Neuronal stem cell (in vitro differentiated cells): Measurements from ENCODE around the gene APBB2.

Experiments
- DNase-seq: peaks from one replicate; pipeline ENCODE4 v3.0.0-alpha.2; 2013; ENCODE audit warnings: low spot score
- H2AFZ ChIP-seq: one replicate; pipeline ENCODE4 v1.6.1; 2013; ENCODE audit warnings: mild to moderate bottlenecking, low read length, inconsistent platforms
- H2AK5ac ChIP-seq: 2 replicates; pipeline ENCODE4 v1.6.1; 2013; ENCODE audit warnings: low read depth, mild to moderate bottlenecking, inconsistent platforms, low read length, moderate library complexity, mixed read lengths
- H2BK120ac ChIP-seq: 2 replicates; pipeline ENCODE4 v1.6.1; 2013; ENCODE audit warnings: low read depth, mild to moderate bottlenecking, inconsistent platforms, low read length, moderate library complexity, mixed read lengths
- H2BK12ac ChIP-seq: one replicate; pipeline ENCODE4 v1.6.1; 2013; ENCODE audit warnings: low read length, inconsistent platforms
- H2BK15ac ChIP-seq: 2 replicates; pipeline ENCODE4 v1.6.1; 2013; ENCODE audit warnings: mild to moderate bottlenecking, low read length, inconsistent platforms, mixed read lengths
- H2BK5ac ChIP-seq: one replicate; pipeline ENCODE4 v1.6.1; 2013; ENCODE audit warnings: inconsistent platforms, mild to moderate bottlenecking, low read length, moderate library complexity
- H3K14ac ChIP-seq: one replicate; pipeline ENCODE4 v1.6.1; 2013; ENCODE audit warnings: low read length, inconsistent platforms
- H3K18ac ChIP-seq: 2 replicates; pipeline ENCODE4 v1.6.1; 2013; ENCODE audit warnings: low read length, inconsistent platforms
- H3K23ac ChIP-seq: 2 replicates; pipeline ENCODE4 v1.6.1; 2013; ENCODE audit warnings: low read depth, mild to moderate bottlenecking, mixed read lengths, low read length, inconsistent platforms; ENCODE audit not compliant: poor library complexity
- H3K27ac ChIP-seq: replicated peaks from 3 replicates; pipeline ENCODE4 v1.5.1; 2013; ENCODE audit warnings: low read length, inconsistent platforms
- H3K27me3 ChIP-seq, 3 experiments: 2 replicates each; pipeline ENCODE4 v1.6.1; 2013; ENCODE audit warnings: low read length in 3 of 3, mild to moderate bottlenecking in 2 of 3, inconsistent platforms in 1 of 3, low read depth in 1 of 3, mixed read lengths in 1 of 3, moderate library complexity in 1 of 3; ENCODE audit not compliant: control insufficient read depth in 3 of 3, insufficient read depth in 3 of 3
- H3K36me3 ChIP-seq, 2 donors: replicated peaks in 1 of 2; 2 replicates each; pipeline ENCODE4 v1.6.1; 2013; ENCODE audit warnings: low read length in 2 of 2; ENCODE audit not compliant: control insufficient read depth in 2 of 2, insufficient read depth in 2 of 2
- H3K4ac ChIP-seq: 2 replicates; pipeline ENCODE4 v1.6.1; 2013; ENCODE audit warnings: inconsistent platforms, mild to moderate bottlenecking, low read length, moderate library complexity
- H3K4me1 ChIP-seq, 2 donors: 1 replicate in 1 of 2; 2 replicates in 1 of 2; pipeline ENCODE4 v1.6.1; 2013; ENCODE audit warnings: low read length in 2 of 2, low read depth in 1 of 2; ENCODE audit not compliant: control insufficient read depth in 2 of 2, insufficient read depth in 1 of 2
- H3K4me2 ChIP-seq: one replicate; pipeline ENCODE4 v1.6.1; 2013; ENCODE audit warnings: mild to moderate bottlenecking, low read length, inconsistent platforms; ENCODE audit not compliant: insufficient read depth, poor library complexity, severe bottlenecking
- H3K4me3 ChIP-seq, 2 donors: 2 replicates each; pipeline ENCODE4 v1.5.1; 2013; ENCODE audit warnings: low read length in 2 of 2, mild to moderate bottlenecking in 2 of 2, inconsistent platforms in 1 of 2, moderate library complexity in 1 of 2
- H3K79me1 ChIP-seq: one replicate; pipeline ENCODE4 v1.6.1; 2013; ENCODE audit warnings: low read depth, mild to moderate bottlenecking, inconsistent platforms, low read length, moderate library complexity
- H3K9ac ChIP-seq: one replicate; pipeline ENCODE4 v1.6.1; 2013; ENCODE audit warnings: mild to moderate bottlenecking, low read depth, low read length, inconsistent platforms; ENCODE audit not compliant: poor library complexity
- H3K9me3 ChIP-seq, 2 donors: replicated peaks in 1 of 2; 2 replicates each; pipeline versions ENCODE3 to v1.6.1; 2013; ENCODE audit warnings: low read length in 2 of 2, mild to moderate bottlenecking in 2 of 2, inconsistent platforms in 1 of 2, low read depth in 1 of 2, mixed read lengths in 1 of 2, moderate library complexity in 1 of 2; ENCODE audit not compliant: control insufficient read depth in 2 of 2, insufficient read depth in 1 of 2
- H4K8ac ChIP-seq: one replicate; pipeline ENCODE4 v1.6.1; 2013; ENCODE audit warnings: low read depth, mild to moderate bottlenecking, inconsistent platforms, low read length, moderate library complexity
- H4K91ac ChIP-seq: one replicate; pipeline ENCODE4 v1.6.1; 2013; ENCODE audit warnings: low read length, low read depth, mild to moderate bottlenecking, inconsistent platforms; ENCODE audit not compliant: poor library complexity
- WGBS, 2 donors: extraction: QIAGEN DNeasy Blood & Tissue Kit; methylation state at CpG; one replicate each; pipeline ENCODE4 v1.1.7; 2013; ENCODE audit warnings: missing lambda C conversion rate in 2 of 2, mixed read lengths in 1 of 2; ENCODE audit not compliant: insufficient read length in 2 of 2, insufficient replicate concordance in 1 of 2; ENCODE audit errors: extremely low coverage in 2 of 2; 5-methylcytosine and 5-hydroxymethylcytosine counted together

The APBB2 gene

GRCh38 chr4:41102414-41103092, 111.8 kb downstream of the APBB2 start:
- Histone ChIP-seq H4K91ac (no peak overlapping the region), H3K9me3 (no peaks in the 10 kb centered on the region)
- WGBS, 2 donors, result no CpG with 5 or more reads among the region's 9 CpGs

GRCh38 chr4:41098093-41099048, 116.0 kb downstream of the APBB2 start:
- DNase-seq, result no peak
- no peak overlapping the region for H4K8ac ChIP-seq
- H3K4me3 ChIP-seq, result no peak overlapping the region
- no peaks in the 10 kb centered on the region for H3K27me3 ChIP-seq
- no peak overlapping the region for H3K23ac ChIP-seq
- no peaks in the 10 kb centered on the region for H3K36me3 ChIP-seq
- no peaks in the 10 kb centered on the region for H3K79me1 ChIP-seq
- peaks cover 0 to 4% of the 10 kb centered on the region in 2 donors for H3K4me1 ChIP-seq
- no peak overlapping the region for H3K14ac ChIP-seq
- H2BK120ac ChIP-seq, result no peak overlapping the region
- no peak overlapping the region for H2AFZ ChIP-seq
- no peak overlapping the region for H3K9ac ChIP-seq
- H4K91ac ChIP-seq, result no peak overlapping the region
- H3K4me2 ChIP-seq, result no peak overlapping the region
- no peak overlapping the region for H2BK15ac ChIP-seq
- no peaks in the 10 kb centered on the region for H3K9me3 ChIP-seq
- H2BK12ac ChIP-seq, result no peak overlapping the region
- WGBS, 2 donors, result no CpG with 5 or more reads among the region's 5 CpGs
- no peak overlapping the region for H2AK5ac ChIP-seq
- H3K18ac ChIP-seq, result no peak overlapping the region
- no peak overlapping the region for H3K4ac ChIP-seq
- H2BK5ac ChIP-seq, result no peak overlapping the region
- no peak overlapping the region for H3K27ac ChIP-seq

More at GRCh38 chr4:41102414-41103092, 111.8 kb downstream of the APBB2 start:
- Histone ChIP-seq H3K9ac (no peak overlapping the region), H3K79me1 (no peaks in the 10 kb centered on the region), H3K23ac (no peak overlapping the region), H3K14ac (no peak overlapping the region), H2BK12ac (no peak overlapping the region), H3K4ac (no peak overlapping the region), H3K4me1 (peaks cover 0 to 4% of the 10 kb centered on the region in 2 donors), H3K27me3 (no peaks in the 10 kb centered on the region), H2BK15ac (no peak overlapping the region), H2BK120ac (no peak overlapping the region), H3K18ac (no peak overlapping the region), H2AFZ (no peak overlapping the region), H2BK5ac (no peak overlapping the region), H2AK5ac (no peak overlapping the region), H3K4me2 (no peak overlapping the region), H4K8ac (no peak overlapping the region), H3K27ac (no peak overlapping the region), H3K36me3 (no peaks in the 10 kb centered on the region), H3K4me3 (no peak overlapping the region)
- DNase-seq, result no peak

- Histone ChIP-seq H2BK12ac (no peak overlapping the region), H3K36me3 (no peaks in the 10 kb centered on the region), H3K14ac (no peak overlapping the region), H3K27me3 (peaks cover 0 to 4% (median 0%) of the 10 kb centered on the region in 3 experiments), H3K4ac (no peak overlapping the region), H2BK120ac (no peak overlapping the region), H4K91ac (no peak overlapping the region), H2BK5ac (no peak overlapping the region), H3K9me3 (no peaks in the 10 kb centered on the region), H3K18ac (no peak overlapping the region), H2AFZ (no peak overlapping the region), H3K79me1 (no peaks in the 10 kb centered on the region), H2BK15ac (no peak overlapping the region), H3K4me2 (no peak overlapping the region), H3K4me1 (no peaks in the 10 kb centered on the region), H3K27ac (no peak overlapping the region), H3K4me3 (no peak overlapping the region), H2AK5ac (no peak overlapping the region), H3K9ac (no peak overlapping the region), H4K8ac (no peak overlapping the region), H3K23ac (no peak overlapping the region)
- WGBS, 2 donors, result no CpG with 5 or more reads among the region's 4 CpGs
- DNase-seq, result no peak
These were observed 118.4 kb downstream of the APBB2 start for GRCh38 chr4:41095973-41096372.
